Neural cell (in vitro differentiated cells): ENCODE results near the gene ALDOC. TPM values are rescaled to one million over a fixed set of nuclear protein-coding genes. Genes with fewer than 3 reads are reported as not detected.

ENCODE experiments used
- H2AFZ ChIP-seq: fragments of 200-600, 300-800 bp; sonication (generic), shearing (Covaris generic); 2 replicates; pipeline ENCODE4 v1.6.0; 2014; ENCODE audit warnings: low read depth, mild to moderate bottlenecking, antibody characterized with exemption, low read length, moderate library complexity
- H3F3A ChIP-seq: fragments of 200-600 bp; shearing (Covaris generic); 2 replicates; pipeline ENCODE4 v1.6.1; 2016; ENCODE audit warnings: mild to moderate bottlenecking, moderate library complexity, mixed read lengths, antibody characterized with exemption, low read length; ENCODE audit not compliant: insufficient read depth, poor library complexity, severe bottlenecking
- H3K27ac ChIP-seq: fragments of 200-600, 300-800 bp; sonication (generic), shearing (Covaris generic); 2 replicates; pipeline ENCODE4 v1.5.1; 2014; ENCODE audit warnings: mild to moderate bottlenecking, low read length, moderate library complexity
- H3K27me3 ChIP-seq: fragments of 300-800, 200-600 bp; sonication (generic), shearing (Covaris generic); 2 replicates; pipeline ENCODE4 v1.6.0; 2014; ENCODE audit warnings: mild to moderate bottlenecking, low read depth, low read length, moderate library complexity; ENCODE audit not compliant: insufficient read depth
- H3K36me3 ChIP-seq: fragments of 300-800, 200-600 bp; sonication (generic), shearing (Covaris generic); 2 replicates; pipeline ENCODE4 v1.5.1; 2014; ENCODE audit warnings: mild to moderate bottlenecking, antibody characterized with exemption, low read length, moderate library complexity; ENCODE audit not compliant: insufficient read depth
- H3K4me2 ChIP-seq: fragments of 300-800, 200-600 bp; sonication (generic), shearing (Covaris generic); 2 replicates; pipeline ENCODE4 v1.6.0; 2014; ENCODE audit warnings: mild to moderate bottlenecking, low read length
- H3K4me3 ChIP-seq: fragments of 300-800, 200-600 bp; sonication (generic), shearing (Covaris generic); 2 replicates; pipeline ENCODE4 v1.5.1; 2014; ENCODE audit warnings: mild to moderate bottlenecking, low read length, moderate library complexity
- H3K79me2 ChIP-seq: fragments of 200-600 bp; shearing (Covaris generic); replicated peaks from 2 replicates; pipeline ENCODE4 v1.6.0; 2014; ENCODE audit warnings: mild to moderate bottlenecking, low read length, moderate library complexity; ENCODE audit not compliant: insufficient read depth
- H3K9ac ChIP-seq: fragments of 300-800, 200-600 bp; sonication (generic), shearing (Covaris generic); 2 replicates; pipeline ENCODE4 v1.6.1; 2016; ENCODE audit warnings: mild to moderate bottlenecking, low read length, mixed read lengths
- H3K9me2 ChIP-seq: fragments of 200-600 bp; shearing (Covaris generic); 2 replicates; pipeline ENCODE4 v1.6.1; 2016; ENCODE audit warnings: mild to moderate bottlenecking, low read length, mixed read lengths; ENCODE audit not compliant: insufficient read depth
- H3K9me3 ChIP-seq: fragments of 200-600, 300-800 bp; sonication (generic), shearing (Covaris generic); 2 replicates; pipeline ENCODE4 v1.6.1; 2016; ENCODE audit warnings: mild to moderate bottlenecking, mixed run types, low read length, moderate library complexity, mixed read lengths
- H4K20me1 ChIP-seq: fragments of 200-600 bp; shearing (Covaris generic); 2 replicates; pipeline ENCODE4 v1.6.1; 2016; ENCODE audit warnings: mild to moderate bottlenecking, mixed run types; ENCODE audit not compliant: insufficient read depth
- EP300 ChIP-seq: fragments of 450-650 bp; conservative IDR thresholded peaks from 2 replicates; pipeline ENCODE4 v1.6.1; 2014; ENCODE audit warnings: antibody characterized with exemption, mild to moderate bottlenecking, moderate library complexity; ENCODE audit not compliant: poor library complexity, severe bottlenecking
- EZH2 ChIP-seq: fragments of 200-600, 300-800 bp; shearing (Covaris generic), sonication (generic); IDR thresholded peaks from 2 replicates; pipeline ENCODE4 v1.6.1; 2014; ENCODE audit warnings: antibody characterized with exemption, low read length, borderline replicate concordance, mild to moderate bottlenecking; ENCODE audit not compliant: insufficient read depth, poor library complexity, severe bottlenecking
- POLR2AphosphoS5 ChIP-seq: IDR thresholded peaks from 2 replicates; pipeline ENCODE4 v1.6.1; 2012
- RAD21 ChIP-seq: fragments of 450-650 bp; conservative IDR thresholded peaks from 2 replicates; pipeline ENCODE4 v1.6.1; 2014; ENCODE audit warnings: antibody characterized with exemption, mild to moderate bottlenecking, moderate library complexity
- TAF1 ChIP-seq: IDR thresholded peaks from 2 replicates; pipeline ENCODE4 v1.6.1; 2012; ENCODE audit warnings: low read depth
- polyA plus RNA-seq: library from polyadenylated mRNA; depleted of rRNA; stranded (reverse); fragments of >200 nt; gene quantifications from 2 replicates; pipeline ENCODE4 v1.2.3, GENCODE V29; 2014
- TF ChIP-seq, protein P1 (sequence below): fragments of 450-650 bp; IDR thresholded peaks from 2 replicates; pipeline ENCODE4 v1.5.1; 2014; ENCODE audit warnings: antibody characterized with exemption, mild to moderate bottlenecking, moderate library complexity; ENCODE audit not compliant: poor library complexity, severe bottlenecking
- TF ChIP-seq, protein P2 (sequence below): IDR thresholded peaks from 2 replicates; pipeline ENCODE4 v1.6.1; 2012; ENCODE audit warnings: borderline replicate concordance

Gene ALDOC
- polyA plus RNA-seq, 1 donor from 2014 or later: 4.0 TPM

DNA sequence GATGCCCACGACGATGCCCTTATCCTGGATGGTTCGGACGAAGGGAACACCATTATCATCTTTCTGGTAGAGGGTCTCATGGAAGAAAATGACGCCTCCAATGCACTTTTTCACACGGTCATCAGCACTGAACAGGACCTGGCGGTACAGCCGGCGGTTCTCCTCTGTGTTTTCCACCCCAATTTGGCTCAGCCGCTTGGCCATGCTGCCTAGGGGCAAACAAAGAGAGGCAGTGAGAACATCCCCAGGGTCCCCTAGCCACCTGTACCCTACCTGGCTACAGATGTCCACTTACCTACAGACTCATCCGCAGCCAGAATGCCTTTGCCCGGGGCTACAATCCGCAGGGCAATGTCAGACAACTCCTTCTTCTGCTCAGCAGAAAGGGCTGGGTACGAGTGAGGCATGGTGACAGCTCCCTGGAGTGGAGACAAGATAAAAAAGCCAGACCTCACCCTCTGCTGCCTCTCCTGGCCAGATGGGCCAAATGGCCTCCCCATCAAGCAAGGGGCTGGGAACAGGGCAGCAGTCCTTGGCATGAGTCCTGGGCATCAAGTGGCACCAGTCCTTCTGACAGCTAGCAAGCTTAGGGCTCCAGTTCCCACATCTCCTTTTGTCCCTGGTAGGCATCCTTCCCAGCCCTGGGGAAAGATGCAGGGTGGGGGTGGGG lies 1.4 kb downstream of the ALDOC start:
- H3K9ac ChIP-seq: no peak overlapping the region
- H3K27me3 ChIP-seq: no peaks in the 10 kb centered on the region
- H3K9me2 ChIP-seq: no peaks in the 10 kb centered on the region
- TF ChIP-seq EP300 (no peak), RAD21 (no peak), POLR2AphosphoS5 (no peak)
- TF ChIP-seq, protein P1, sequence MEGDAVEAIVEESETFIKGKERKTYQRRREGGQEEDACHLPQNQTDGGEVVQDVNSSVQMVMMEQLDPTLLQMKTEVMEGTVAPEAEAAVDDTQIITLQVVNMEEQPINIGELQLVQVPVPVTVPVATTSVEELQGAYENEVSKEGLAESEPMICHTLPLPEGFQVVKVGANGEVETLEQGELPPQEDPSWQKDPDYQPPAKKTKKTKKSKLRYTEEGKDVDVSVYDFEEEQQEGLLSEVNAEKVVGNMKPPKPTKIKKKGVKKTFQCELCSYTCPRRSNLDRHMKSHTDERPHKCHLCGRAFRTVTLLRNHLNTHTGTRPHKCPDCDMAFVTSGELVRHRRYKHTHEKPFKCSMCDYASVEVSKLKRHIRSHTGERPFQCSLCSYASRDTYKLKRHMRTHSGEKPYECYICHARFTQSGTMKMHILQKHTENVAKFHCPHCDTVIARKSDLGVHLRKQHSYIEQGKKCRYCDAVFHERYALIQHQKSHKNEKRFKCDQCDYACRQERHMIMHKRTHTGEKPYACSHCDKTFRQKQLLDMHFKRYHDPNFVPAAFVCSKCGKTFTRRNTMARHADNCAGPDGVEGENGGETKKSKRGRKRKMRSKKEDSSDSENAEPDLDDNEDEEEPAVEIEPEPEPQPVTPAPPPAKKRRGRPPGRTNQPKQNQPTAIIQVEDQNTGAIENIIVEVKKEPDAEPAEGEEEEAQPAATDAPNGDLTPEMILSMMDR: no peak
- no peaks in the 10 kb centered on the region for H3K9me3 ChIP-seq
- H3K79me2 ChIP-seq: peaks cover 4% of the 10 kb centered on the region
- no peak overlapping the region for H3K27ac ChIP-seq
- no peak overlapping the region for H3K4me3 ChIP-seq
- no peaks in the 10 kb centered on the region for H3F3A ChIP-seq
- no peaks in the 10 kb centered on the region for H3K36me3 ChIP-seq
- H4K20me1 ChIP-seq: no peaks in the 10 kb centered on the region
- H3K4me2 ChIP-seq: no peak overlapping the region
- no peak overlapping the region for H2AFZ ChIP-seq

DNA sequence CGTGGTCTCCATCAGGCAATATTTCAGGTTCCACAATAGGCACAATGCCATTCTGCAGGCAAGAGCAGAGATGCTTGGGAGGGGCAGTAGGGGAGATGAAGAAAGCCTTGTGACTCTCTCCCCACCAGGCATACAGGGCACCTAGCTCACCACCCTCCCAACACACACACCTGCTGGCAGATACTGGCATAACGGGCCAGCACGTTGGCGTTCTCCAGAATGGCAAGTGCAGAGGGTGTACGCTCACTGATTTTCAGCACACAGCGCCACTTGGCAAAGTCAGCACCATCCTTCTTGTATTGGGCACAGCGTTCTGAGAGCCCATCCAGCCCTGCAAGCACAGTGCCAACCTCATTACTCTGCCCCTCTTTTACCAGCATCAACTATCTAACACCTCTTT lies 2.2 kb downstream of the ALDOC start:
- no peaks in the 10 kb centered on the region for H3K36me3 ChIP-seq
- no peaks in the 10 kb centered on the region for H4K20me1 ChIP-seq
- H3K27ac ChIP-seq: no peak overlapping the region
- H3K9me3 ChIP-seq: no peaks in the 10 kb centered on the region
- H3K4me3 ChIP-seq: no peak overlapping the region
- TF ChIP-seq, protein P2, sequence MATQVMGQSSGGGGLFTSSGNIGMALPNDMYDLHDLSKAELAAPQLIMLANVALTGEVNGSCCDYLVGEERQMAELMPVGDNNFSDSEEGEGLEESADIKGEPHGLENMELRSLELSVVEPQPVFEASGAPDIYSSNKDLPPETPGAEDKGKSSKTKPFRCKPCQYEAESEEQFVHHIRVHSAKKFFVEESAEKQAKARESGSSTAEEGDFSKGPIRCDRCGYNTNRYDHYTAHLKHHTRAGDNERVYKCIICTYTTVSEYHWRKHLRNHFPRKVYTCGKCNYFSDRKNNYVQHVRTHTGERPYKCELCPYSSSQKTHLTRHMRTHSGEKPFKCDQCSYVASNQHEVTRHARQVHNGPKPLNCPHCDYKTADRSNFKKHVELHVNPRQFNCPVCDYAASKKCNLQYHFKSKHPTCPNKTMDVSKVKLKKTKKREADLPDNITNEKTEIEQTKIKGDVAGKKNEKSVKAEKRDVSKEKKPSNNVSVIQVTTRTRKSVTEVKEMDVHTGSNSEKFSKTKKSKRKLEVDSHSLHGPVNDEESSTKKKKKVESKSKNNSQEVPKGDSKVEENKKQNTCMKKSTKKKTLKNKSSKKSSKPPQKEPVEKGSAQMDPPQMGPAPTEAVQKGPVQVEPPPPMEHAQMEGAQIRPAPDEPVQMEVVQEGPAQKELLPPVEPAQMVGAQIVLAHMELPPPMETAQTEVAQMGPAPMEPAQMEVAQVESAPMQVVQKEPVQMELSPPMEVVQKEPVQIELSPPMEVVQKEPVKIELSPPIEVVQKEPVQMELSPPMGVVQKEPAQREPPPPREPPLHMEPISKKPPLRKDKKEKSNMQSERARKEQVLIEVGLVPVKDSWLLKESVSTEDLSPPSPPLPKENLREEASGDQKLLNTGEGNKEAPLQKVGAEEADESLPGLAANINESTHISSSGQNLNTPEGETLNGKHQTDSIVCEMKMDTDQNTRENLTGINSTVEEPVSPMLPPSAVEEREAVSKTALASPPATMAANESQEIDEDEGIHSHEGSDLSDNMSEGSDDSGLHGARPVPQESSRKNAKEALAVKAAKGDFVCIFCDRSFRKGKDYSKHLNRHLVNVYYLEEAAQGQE: no peak
- TF ChIP-seq, protein P1: peak; percentile 14
- H3K9me2 ChIP-seq: no peaks in the 10 kb centered on the region
- peaks cover 11% of the 10 kb centered on the region for H3K79me2 ChIP-seq
- no peaks in the 10 kb centered on the region for H3K27me3 ChIP-seq
- H3K4me2 ChIP-seq: no peak overlapping the region
- no peak overlapping the region for H2AFZ ChIP-seq
- no peaks in the 10 kb centered on the region for H3F3A ChIP-seq
- H3K9ac ChIP-seq: no peak overlapping the region

DNA sequence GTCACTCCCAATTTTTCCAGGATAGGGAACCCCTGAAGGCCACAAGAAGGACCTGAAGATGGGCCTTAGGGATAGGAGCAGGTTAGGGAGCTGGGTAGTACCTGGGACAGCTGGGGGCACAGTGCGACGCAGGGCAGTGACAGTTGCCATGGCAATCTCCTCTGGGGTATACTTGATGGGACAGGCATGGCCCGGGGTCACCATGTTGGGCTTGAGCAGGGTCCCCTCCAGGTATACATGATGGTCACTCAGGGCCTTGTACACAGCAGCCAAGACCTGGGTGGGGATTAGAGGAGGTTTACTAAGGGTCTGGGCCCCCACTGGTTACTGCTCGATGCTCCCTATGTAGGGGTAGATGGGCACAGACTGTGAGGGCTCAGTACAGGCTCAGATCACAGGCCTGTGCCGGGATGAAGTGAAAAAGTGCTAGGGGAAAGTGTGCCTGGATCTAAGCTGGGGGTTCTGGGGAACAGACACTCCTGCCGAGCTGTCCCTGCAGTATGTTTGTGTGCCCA lies 2.7 kb downstream of the ALDOC start:
- Histone ChIP-seq H3K27ac (no peak overlapping the region), H2AFZ (no peak overlapping the region), H3K9me3 (no peaks in the 10 kb centered on the region), H3K9ac (no peak overlapping the region), H4K20me1 (no peaks in the 10 kb centered on the region), H3K4me3 (no peak overlapping the region), H3K36me3 (no peaks in the 10 kb centered on the region), H3K27me3 (no peaks in the 10 kb centered on the region), H3K79me2 (peaks cover 13% of the 10 kb centered on the region), H3K4me2 (no peak overlapping the region), H3F3A (no peaks in the 10 kb centered on the region), H3K9me2 (no peaks in the 10 kb centered on the region)
- TF ChIP-seq POLR2AphosphoS5 (no peak), EP300 (no peak), TAF1 (no peak), EZH2 (no peak)
- TF ChIP-seq, protein P2: no peak
- TF ChIP-seq, protein P1: no peak
